HG03469 (cell line): ENCODE data around the gene RGPD4.
"Not testable (repeated sequence)": the region's sequence is repeated elsewhere in the genome, so short reads cannot be mapped to it uniquely, and the experiment has no call there.

ENCODE experiments used
- ATAC-seq: cut with Tn5 transposase; IDR thresholded peaks from one replicate; pipeline ENCODE4 v1.9.1; 2021; ENCODE audit warnings: mild to moderate bottlenecking, moderate library complexity, moderate number of reproducible peaks; ENCODE audit not compliant: unreplicated experiment

The RGPD4 gene

GRCh38 chr2:107826749-107827148, at the start of gene RGPD4:
Gene RGPD4 (plus strand): TSS chr2:107826892. CDS start chr2:107827014, 122 bp downstream.
- ATAC-seq = not testable (repeated sequence)

GRCh38 chr2:107777974-107778373, 48.7 kb upstream of the RGPD4 start:
- ATAC-seq = no peak

GRCh38 chr2:107785756-107786155, 40.9 kb upstream of the RGPD4 start:
- no peak for ATAC-seq

GRCh38 chr2:107790837-107791236, 35.9 kb upstream of the RGPD4 start:
- ATAC-seq = no peak

- ATAC-seq = no peak
Measured at GRCh38 chr2:107801498-107801897, 25.2 kb upstream of the RGPD4 start.

- ATAC-seq = no peak
Measured at GRCh38 chr2:107804608-107805498, 21.8 kb upstream of the RGPD4 start.

- ATAC-seq = no peak
Measured at GRCh38 chr2:107806901-107807300, 19.8 kb upstream of the RGPD4 start.

GRCh38 chr2:107807988-107808387, 18.7 kb upstream of the RGPD4 start:
- ATAC-seq = no peak

- no peak for ATAC-seq
Measured at GRCh38 chr2:107808959-107809358, 17.7 kb upstream of the RGPD4 start.

- no peak for ATAC-seq
Measured at GRCh38 chr2:107809835-107810234, 16.9 kb upstream of the RGPD4 start.

- no peak for ATAC-seq
Measured at GRCh38 chr2:107810734-107811133, 16.0 kb upstream of the RGPD4 start.

- no peak for ATAC-seq
Measured at GRCh38 chr2:107811411-107811810, 15.3 kb upstream of the RGPD4 start.

- ATAC-seq = no peak
Measured at GRCh38 chr2:107812006-107812405, 14.7 kb upstream of the RGPD4 start.

- no peak for ATAC-seq
Measured at GRCh38 chr2:107817378-107817777, 9.3 kb upstream of the RGPD4 start.

- ATAC-seq = no peak
Measured at GRCh38 chr2:107822302-107822701, 4.4 kb upstream of the RGPD4 start.

GRCh38 chr2:107824451-107825205, 2.1 kb upstream of the RGPD4 start:
- ATAC-seq = no peak

GRCh38 chr2:107825206-107825563, 1.5 kb upstream of the RGPD4 start:
- no peak for ATAC-seq

GRCh38 chr2:107829514-107829913, 2.8 kb downstream of the RGPD4 start:
- not testable (repeated sequence) for ATAC-seq

GRCh38 chr2:107833152-107833551, 6.5 kb downstream of the RGPD4 start:
- not testable (repeated sequence) for ATAC-seq

- ATAC-seq = not testable (repeated sequence)
Measured at GRCh38 chr2:107833618-107834017, 6.9 kb downstream of the RGPD4 start.

GRCh38 chr2:107916121-107916520, 89.4 kb downstream of the RGPD4 start:
- not testable (repeated sequence) for ATAC-seq
